Mammary epithelial cell (primary cell): ENCODE data around the gene RBM18.

Experiments
- CTCF ChIP-seq, 2 donors: IDR thresholded peaks in 1 of 2; conservative IDR thresholded peaks in 1 of 2; 2 replicates each; pipeline ENCODE4 v1.5.1; 2011 to 2012; ENCODE audit warnings: inconsistent platforms in 2 of 2, low read length in 2 of 2, mild to moderate bottlenecking in 2 of 2, control low read depth in 1 of 2, low read depth in 1 of 2; ENCODE audit not compliant: insufficient read depth in 1 of 2; ENCODE audit errors: extremely low read depth in 1 of 2
- EZH2 ChIP-seq: IDR thresholded peaks from 2 replicates; pipeline ENCODE4 v1.6.1; 2012; ENCODE audit warnings: low read length, inconsistent platforms, borderline replicate concordance

- TF ChIP-seq CTCF (conservative IDR thresholded peaks at IDR 0.05 in 1 of 2, IDR thresholded peaks at IDR 0.05 in 1 of 2; ENCODE audit: extremely low read depth in 1 of 2, insufficient read depth in 1 of 2, low read depth in 1 of 2, low read length in 2 of 2) (no peak), EZH2 (no peak)
These were observed 41.2 kb downstream of the RBM18 start for GRCh38 chr9:122223435-122223834.
